Measurements from ENCODE around the gene DNMT3A. TPM values are rescaled to one million over a fixed set of nuclear protein-coding genes. Genes with fewer than 3 reads are reported as not detected.

Gene DNMT3A
- total and polyA plus RNA-seq, 2 of the 8 experiments (the other 6 are each of a cell fraction or from before 2014, with no cell fraction given), result 33.6 to 178 TPM

- Histone ChIP-seq H3K9ac (replicated peaks in 1 of 4; ENCODE audit: extremely low read depth in 1 of 4, low read depth in 3 of 4, low read length in 3 of 4) (no peak overlapping the region), H3K4ac (replicated peaks; ENCODE audit: insufficient read length, low read depth, low read length) (no peak overlapping the region), H3K79me1 (ENCODE audit: low read depth, low read length) (no peaks in the 10 kb centered on the region), H3K4me3 (ENCODE audit: extremely low read depth in 1 of 4, insufficient read depth in 2 of 4, low read depth in 3 of 4, low read length in 4 of 4) (no peak overlapping the region), H3K14ac (ENCODE audit: insufficient read length) (no peak overlapping the region), H3K56ac (replicated peaks; ENCODE audit: insufficient read length, low read depth, low read length) (no peak overlapping the region), H3K79me2 (ENCODE audit: control insufficient read depth in 1 of 2, insufficient read depth in 2 of 2, low read length in 2 of 2) (no peaks in the 10 kb centered on the region), H3K9me3 (ENCODE audit: insufficient read depth in 2 of 2, low read depth in 1 of 2, low read length in 1 of 2) (no peaks in the 10 kb centered on the region), H2BK20ac (ENCODE audit: low read length) (0 out of 2 replicates have a peak overlapping the region, but pooled peaks have one; percentile 13), H3K23ac (ENCODE audit: insufficient read length) (no peak overlapping the region), H2BK12ac (ENCODE audit: low read depth, low read length) (no peak overlapping the region; the same call in 1 of the 2 replicates), H3K4me1 (replicated peaks in 1 of 4; ENCODE audit: control insufficient read depth in 3 of 4, insufficient read depth in 4 of 4, low read length in 3 of 4) (peaks cover 0 to 11% (median 6%) of the 10 kb centered on the region in 4 experiments; a peak in 2 of 7 replicates), H3K27ac (ENCODE audit: low read depth, low read length) (no peak overlapping the region), H3K36me3 (ENCODE audit: control insufficient read depth in 2 of 4, insufficient read depth in 4 of 4, low read length in 3 of 4) (no peaks in the 10 kb centered on the region), H2BK5ac (ENCODE audit: low read depth, low read length) (no peak overlapping the region; the same call in 1 of the 2 replicates), H2BK15ac (ENCODE audit: low read length) (peak overlapping the region; percentile 72; the same call in 1 of the 2 replicates), H2BK120ac (replicated peaks; ENCODE audit: low read depth, low read length) (no peak overlapping the region), H3K27me3 (replicated peaks in 1 of 4; ENCODE audit: control insufficient read depth in 3 of 4, extremely low read depth in 1 of 4, insufficient read depth in 3 of 4, low read length in 3 of 4) (no peaks in the 10 kb centered on the region), H2AFZ (ENCODE audit: low read length) (no peak overlapping the region), H4K8ac (ENCODE audit: extremely low read depth, insufficient read depth, low read length) (no peak overlapping the region), H2AK5ac (ENCODE audit: low read depth, low read length) (no peak overlapping the region), H4K5ac (ENCODE audit: insufficient read length, low read depth, low read length) (no peak overlapping the region), H4K20me1 (replicated peaks in 1 of 2; ENCODE audit: control insufficient read depth in 1 of 2, insufficient read depth in 2 of 2, low read length in 2 of 2) (no peaks in the 10 kb centered on the region), H3K23me2 (ENCODE audit: low read depth, low read length) (no peaks in the 10 kb centered on the region), H3K18ac (ENCODE audit: extremely low read depth, low read length) (no peak overlapping the region), H4K91ac (replicated peaks; ENCODE audit: insufficient read length, low read length) (no peak overlapping the region), H3K4me2 (ENCODE audit: insufficient read depth in 1 of 2, low read depth in 2 of 2, low read length in 2 of 2) (no peak overlapping the region)
- WGBS, 2 experiments (ENCODE audit: extremely low coverage in 1 of 2, insufficient coverage in 1 of 2, insufficient read length in 1 of 2, insufficient replicate concordance in 2 of 2, low coverage in 1 of 2, low lambda C conversion rate in 2 of 2, missing lambda C conversion rate in 1 of 2), result 92% methylated on average over 11 of the region's 11 CpGs; no CpG with 5 or more reads in 1 of the 2 experiments
- FAIRE-seq (no peak), DNase-seq (ENCODE audit: low read depth in 1 of 2, low spot score in 2 of 2) (no peak)
- TF ChIP-seq YY1 (IDR thresholded peaks at IDR 0.05; ENCODE audit: low read depth, low read length) (no peak), BRCA1 (IDR thresholded peaks at IDR 0.05; ENCODE audit: low read depth, low read length) (no peak)
- CTCF ChIA-PET (ENCODE audit: partially characterized antibody), result interaction anchor here (0.6 to 3.7 kb wide), 6 partner anchors 11 to 75 kb away, joined by 3 to 17 read pairs (median 5); no protein-coding TSS in a partner anchor
- POLR2A ChIA-PET (ENCODE audit: partially characterized antibody), result interaction anchor here (0.6 to 2.1 kb wide), 4 partner anchors 10 to 423 kb away, joined by 3 to 17 read pairs (median 5); no protein-coding TSS in a partner anchor
Observed at GRCh38 chr2:25286723-25287483, 54.8 kb downstream of the DNMT3A start.
